Astrocyte of the spinal cord (primary cell): ENCODE data around the gene HDGFL3.
"Not testable (repeated sequence)": the region's sequence is repeated elsewhere in the genome, so short reads cannot be mapped to it uniquely, and the experiment has no call there.

Source experiments
- DNase-seq: peaks from one replicate; pipeline ENCODE4 v3.0.0; 2011; ENCODE audit warnings: low read depth, low spot score
- H3K4me3 ChIP-seq: 2 replicates; pipeline ENCODE4 v1.5.1; 2011; ENCODE audit warnings: low read depth, mild to moderate bottlenecking, low read length, moderate library complexity
- CTCF ChIP-seq: IDR thresholded peaks from 2 replicates; pipeline ENCODE4 v1.5.1; 2012; ENCODE audit warnings: low read depth, mild to moderate bottlenecking, low read length, inconsistent platforms
- in situ Hi-C: cut with HindIII; loops from 2 replicates; pipeline ENCODE4 v1.10.0; 2017; ENCODE audit warnings: low sequenced_read_pairs

Gene HDGFL3

GRCh38 chr15:83102346-83102745 lies 105.3 kb downstream of the HDGFL3 start:
- no peak overlapping the region for H3K4me3 ChIP-seq
- TF ChIP-seq CTCF, result no peak
- in situ Hi-C loops, result no loop called here
- no peak for DNase-seq

GRCh38 chr15:83100097-83100646 lies 107.5 kb downstream of the HDGFL3 start:
- TF ChIP-seq CTCF, result no peak
- no peak for DNase-seq
- in situ Hi-C loops, result no loop called here
- H3K4me3 ChIP-seq, result no peak overlapping the region

GRCh38 chr15:83099290-83099689 lies 108.3 kb downstream of the HDGFL3 start:
- no peak for DNase-seq
- in situ Hi-C loops, result no loop called here
- no peak overlapping the region for H3K4me3 ChIP-seq
- TF ChIP-seq CTCF, result no peak

- no peak for DNase-seq
- TF ChIP-seq CTCF, result no peak
- H3K4me3 ChIP-seq, result no peak overlapping the region
- in situ Hi-C loops, result no loop called here
Measured at GRCh38 chr15:83098079-83098478, 109.5 kb downstream of the HDGFL3 start.

GRCh38 chr15:83094583-83094982 lies 113.0 kb downstream of the HDGFL3 start:
- in situ Hi-C loops, result no loop called here
- no peak overlapping the region for H3K4me3 ChIP-seq
- no peak for DNase-seq
- TF ChIP-seq CTCF, result no peak

GRCh38 chr15:83092309-83092976 lies 115.2 kb downstream of the HDGFL3 start:
- no peak for TF ChIP-seq CTCF
- in situ Hi-C loops, result no loop called here
- no peak for DNase-seq
- H3K4me3 ChIP-seq, result no peak overlapping the region

GRCh38 chr15:83091965-83092308 lies 115.7 kb downstream of the HDGFL3 start:
- not testable (repeated sequence) for H3K4me3 ChIP-seq

More at GRCh38 chr15:83091965-83092308, 115.7 kb downstream of the HDGFL3 start:
- DNase-seq, in situ Hi-C loops: not testable (repeated sequence)
